GM13976 (cell line): ENCODE results near the gene GORASP1.
A peak's percentile ranks its signal among the peaks of the same experiment; 100 is the strongest.

Experiments used
- DNase-seq: peaks from one replicate; pipeline ENCODE4 v3.0.0; 2012; ENCODE audit warnings: low spot score
- CTCF ChIP-seq: IDR thresholded peaks from 2 replicates; pipeline ENCODE4 v1.5.1; 2012; ENCODE audit warnings: borderline replicate concordance, mild to moderate bottlenecking; ENCODE audit not compliant: insufficient read depth; ENCODE audit errors: extremely low read depth, missing control alignments, control extremely low read depth
- in situ Hi-C: fragments of 300-500 bp; cut with MboI; formaldehyde crosslinking; loops from one replicate; pipeline ENCODE4 v1.12.0; 2022; ENCODE audit warnings: low sequenced_read_pairs, mixed read lengths, inconsistent platforms; ENCODE audit not compliant: unreplicated experiment

The GORASP1 gene

GRCh38 chr3:39107388-39108199 is at the start of gene GORASP1, which contains the start of gene TTC21A:
GORASP1 (minus strand) TSS chr3:39107627; CDS start chr3:39107541, 86 bp downstream.
TTC21A (plus strand) TSS chr3:39107680; CDS start chr3:39107838, 158 bp downstream.
- TF ChIP-seq CTCF: no peak
- DNase-seq: peak; percentile 90
- in situ Hi-C loops: no loop called here

GRCh38 chr3:39156421-39156820 is 49.0 kb upstream of the GORASP1 start:
- no peak for DNase-seq
- no peak for TF ChIP-seq CTCF
- in situ Hi-C loops: no loop called here

GRCh38 chr3:39154280-39155021 is 47.0 kb upstream of the GORASP1 start:
- in situ Hi-C loops: no loop called here
- TF ChIP-seq CTCF: no peak
- DNase-seq: no peak

- no peak for DNase-seq
- no peak for TF ChIP-seq CTCF
- in situ Hi-C loops: no loop called here
Measured at GRCh38 chr3:39153977-39154279, 46.5 kb upstream of the GORASP1 start.

GRCh38 chr3:39150803-39151631 is 43.6 kb upstream of the GORASP1 start:
- no peak for TF ChIP-seq CTCF
- DNase-seq: peak; percentile 34
- in situ Hi-C loops: no loop called here

- in situ Hi-C loops: no loop called here
- TF ChIP-seq CTCF: no peak
- DNase-seq: no peak
Measured at GRCh38 chr3:39150148-39150802, 42.8 kb upstream of the GORASP1 start.
